ENCODE measurements around the gene HPX.

Gene HPX

GRCh38 chr11:6474806-6475500 is 34.2 kb upstream of the HPX start:
- Histone ChIP-seq H3K9ac (ENCODE audit: insufficient read length, low read depth) (no peak overlapping the region), H3K4me1 (ENCODE audit: insufficient read depth, insufficient read length) (peaks cover 5% of the 10 kb centered on the region), H3K27me3 (ENCODE audit: insufficient read depth, insufficient read length) (peaks cover 11% of the 10 kb centered on the region), H3K4me3 (ENCODE audit: insufficient read length, low read depth) (no peak overlapping the region), H3K9me3 (ENCODE audit: insufficient read depth, low read length) (no peaks in the 10 kb centered on the region), H3K36me3 (ENCODE audit: insufficient read depth, insufficient read length, low read length) (peaks cover 41% of the 10 kb centered on the region)
- DNase-seq (ENCODE audit: low read depth, low spot score), result peak; percentile 3
- TF ChIP-seq YY1 (IDR thresholded peaks at IDR 0.05; ENCODE audit: insufficient read depth, insufficient read length), result no peak
- TF ChIP-seq SUZ12 (IDR thresholded peaks at IDR 0.05; ENCODE audit: extremely low read depth, insufficient read depth, insufficient read length), result no peak
- no peak for TF ChIP-seq ZNF274 (IDR thresholded peaks at IDR 0.05; ENCODE audit: low read depth, low read length)

GRCh38 chr11:6474413-6474792 is 33.6 kb upstream of the HPX start:
- Histone ChIP-seq H3K4me3 (ENCODE audit: insufficient read length, low read depth) (peak overlapping the region; percentile 25), H3K9ac (ENCODE audit: insufficient read length, low read depth) (peak overlapping the region; percentile 69), H3K36me3 (ENCODE audit: insufficient read depth, insufficient read length, low read length) (peaks cover 36% of the 10 kb centered on the region), H3K27me3 (ENCODE audit: insufficient read depth, insufficient read length) (peaks cover 11% of the 10 kb centered on the region), H3K9me3 (ENCODE audit: insufficient read depth, low read length) (no peaks in the 10 kb centered on the region), H3K4me1 (ENCODE audit: insufficient read depth, insufficient read length) (peaks cover 5% of the 10 kb centered on the region)
- TF ChIP-seq ZNF274 (IDR thresholded peaks at IDR 0.05; ENCODE audit: low read depth, low read length) (no peak), YY1 (IDR thresholded peaks at IDR 0.05; ENCODE audit: insufficient read depth, insufficient read length) (no peak)
- DNase-seq (ENCODE audit: low read depth, low spot score), result no peak

- peak within 1 kb of the TSS; percentile 85 for H3K9ac ChIP-seq (ENCODE audit: insufficient read length, low read depth)
- DNase-seq (ENCODE audit: low read depth, low spot score), result peak; percentile 72
- peaks cover 11% of the 10 kb centered on the region for H3K27me3 ChIP-seq (ENCODE audit: insufficient read depth, insufficient read length)
- peaks cover 5% of the 10 kb centered on the region for H3K4me1 ChIP-seq (ENCODE audit: insufficient read depth, insufficient read length)
- H3K36me3 ChIP-seq (ENCODE audit: insufficient read depth, insufficient read length, low read length), result peaks cover 29% of the 10 kb centered on the region
- no peaks in the 10 kb centered on the region for H3K9me3 ChIP-seq (ENCODE audit: insufficient read depth, low read length)
- H3K4me3 ChIP-seq (ENCODE audit: insufficient read length, low read depth), result peak within 1 kb of the TSS; percentile 72
- TF ChIP-seq SUZ12 (IDR thresholded peaks at IDR 0.05; ENCODE audit: extremely low read depth, insufficient read depth, insufficient read length) (no peak), YY1 (IDR thresholded peaks at IDR 0.05; ENCODE audit: insufficient read depth, insufficient read length) (no peak), ZNF274 (IDR thresholded peaks at IDR 0.05; ENCODE audit: low read depth, low read length) (no peak)
These were observed 32.9 kb upstream of the HPX start, which contains the start of gene TRIM3 for GRCh38 chr11:6473451-6474412. Gene TRIM3, minus strand, starts transcription at chr11:6473941. Its CDS starts 8,246 bp downstream, at chr11:6465695.

DNA sequence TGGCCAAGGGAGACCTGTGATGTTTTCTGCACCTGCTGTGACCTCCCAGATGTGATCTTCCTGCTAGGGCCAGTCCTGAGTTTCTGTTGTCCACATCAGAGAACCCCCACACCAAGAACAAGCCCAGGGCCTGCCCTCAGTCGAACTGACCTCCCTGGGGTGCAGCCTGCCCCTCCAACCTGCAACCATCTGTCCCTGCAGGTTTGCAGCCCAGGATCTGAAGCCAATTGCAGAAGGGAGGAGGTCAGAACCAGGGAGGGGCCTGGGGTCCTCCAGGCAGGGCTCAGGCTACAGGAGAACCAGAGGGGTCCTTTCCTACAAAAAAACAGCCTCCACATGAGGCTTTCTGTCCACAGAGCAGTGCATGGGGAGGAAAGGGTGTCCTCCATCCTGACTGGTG is 32.1 kb upstream of the HPX start:
- H3K9me3 ChIP-seq (ENCODE audit: insufficient read depth, low read length), result no peaks in the 10 kb centered on the region
- H3K4me1 ChIP-seq (ENCODE audit: insufficient read depth, insufficient read length), result peaks cover 5% of the 10 kb centered on the region
- no peak for DNase-seq (ENCODE audit: low read depth, low spot score)
- H3K9ac ChIP-seq (ENCODE audit: insufficient read length, low read depth), result peak overlapping the region; percentile 58
- peak overlapping the region; percentile 9 for H3K4me3 ChIP-seq (ENCODE audit: insufficient read length, low read depth)
- no peak for TF ChIP-seq ZNF274 (IDR thresholded peaks at IDR 0.05; ENCODE audit: low read depth, low read length)
- no peak for TF ChIP-seq YY1 (IDR thresholded peaks at IDR 0.05; ENCODE audit: insufficient read depth, insufficient read length)
- no peak for TF ChIP-seq SUZ12 (IDR thresholded peaks at IDR 0.05; ENCODE audit: extremely low read depth, insufficient read depth, insufficient read length)
- H3K36me3 ChIP-seq (ENCODE audit: insufficient read depth, insufficient read length, low read length), result peaks cover 21% of the 10 kb centered on the region
- peaks cover 11% of the 10 kb centered on the region for H3K27me3 ChIP-seq (ENCODE audit: insufficient read depth, insufficient read length)

DNA sequence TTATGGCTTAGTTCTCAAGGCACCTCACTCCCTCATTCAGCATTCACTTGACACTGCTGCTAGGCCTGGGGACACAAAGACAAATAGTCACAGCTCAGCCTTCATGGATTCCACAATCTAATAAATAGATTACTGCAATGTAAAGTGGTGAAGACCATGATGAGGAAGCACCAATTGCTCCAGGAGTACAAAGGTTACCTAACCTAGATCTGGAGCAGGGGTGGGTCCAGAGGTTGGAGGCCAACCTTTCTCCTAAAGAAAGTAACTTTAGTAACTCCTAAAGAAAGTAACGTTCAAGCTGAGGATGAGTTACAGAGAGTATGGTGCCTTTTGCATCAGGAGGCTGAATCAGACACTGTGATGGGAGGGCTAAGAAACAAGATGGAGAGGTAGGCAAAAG is 28.8 kb upstream of the HPX start:
- Histone ChIP-seq H3K9ac (ENCODE audit: insufficient read length, low read depth) (no peak overlapping the region), H3K4me3 (ENCODE audit: insufficient read length, low read depth) (no peak overlapping the region)
- TF ChIP-seq YY1 (IDR thresholded peaks at IDR 0.05; ENCODE audit: insufficient read depth, insufficient read length) (no peak), SUZ12 (IDR thresholded peaks at IDR 0.05; ENCODE audit: extremely low read depth, insufficient read depth, insufficient read length) (no peak)

DNA sequence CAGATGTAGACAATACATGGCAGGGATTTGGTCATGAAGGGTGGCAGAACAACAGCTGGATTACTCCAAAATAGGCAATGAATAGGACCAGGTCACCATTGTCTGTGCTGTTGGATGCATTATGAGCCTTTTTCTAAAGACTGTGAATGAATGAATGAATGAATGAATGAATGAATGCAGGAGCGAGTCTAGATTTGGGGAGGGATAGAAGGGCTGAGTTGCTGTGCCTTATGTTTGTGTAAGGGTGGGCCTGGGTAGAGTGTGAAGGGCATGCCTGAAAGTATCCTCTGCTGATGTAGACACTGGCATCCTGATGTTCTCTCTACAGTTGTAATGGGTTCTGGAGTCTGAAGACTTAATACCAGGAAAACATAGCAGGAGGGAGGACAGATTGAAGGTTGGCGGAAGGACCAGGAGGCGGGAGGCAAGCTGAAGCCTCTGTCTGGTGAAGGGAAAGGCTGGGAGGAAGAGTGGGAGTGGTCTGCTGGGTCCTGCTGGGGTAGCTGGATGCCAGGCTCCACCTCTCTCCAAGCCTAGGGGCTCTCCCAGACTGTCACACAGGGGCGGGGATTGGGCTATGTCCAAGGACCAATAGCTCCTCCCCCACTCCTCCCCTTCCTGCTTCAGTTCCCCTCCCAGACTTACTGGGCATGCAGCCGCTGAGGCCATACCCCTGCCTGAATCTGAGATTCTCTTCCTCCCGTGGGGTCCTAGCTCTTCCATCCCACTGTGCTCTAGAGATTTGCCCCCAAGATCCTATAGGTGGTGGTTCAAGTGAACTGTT is 28.1 kb upstream of the HPX start:
- TF ChIP-seq YY1 (IDR thresholded peaks at IDR 0.05; ENCODE audit: insufficient read depth, insufficient read length) (no peak), SUZ12 (IDR thresholded peaks at IDR 0.05; ENCODE audit: extremely low read depth, insufficient read depth, insufficient read length) (no peak), ZNF274 (IDR thresholded peaks at IDR 0.05; ENCODE audit: low read depth, low read length) (no peak)
- Histone ChIP-seq H3K4me3 (ENCODE audit: insufficient read length, low read depth) (no peak overlapping the region), H3K4me1 (ENCODE audit: insufficient read depth, insufficient read length) (peaks cover 5% of the 10 kb centered on the region), H3K9me3 (ENCODE audit: insufficient read depth, low read length) (no peaks in the 10 kb centered on the region), H3K9ac (ENCODE audit: insufficient read length, low read depth) (no peak overlapping the region), H3K27me3 (ENCODE audit: insufficient read depth, insufficient read length) (peaks cover 11% of the 10 kb centered on the region), H3K36me3 (ENCODE audit: insufficient read depth, insufficient read length, low read length) (peaks cover 8% of the 10 kb centered on the region)
- DNase-seq (ENCODE audit: low read depth, low spot score), result peak; percentile 89

More for the DNA sequence above, 28.8 kb upstream of the HPX start:
- H3K27me3 ChIP-seq (ENCODE audit: insufficient read depth, insufficient read length), result peaks cover 11% of the 10 kb centered on the region
- H3K4me1 ChIP-seq (ENCODE audit: insufficient read depth, insufficient read length), result peaks cover 5% of the 10 kb centered on the region
- no peak for DNase-seq (ENCODE audit: low read depth, low spot score)
- no peaks in the 10 kb centered on the region for H3K9me3 ChIP-seq (ENCODE audit: insufficient read depth, low read length)
- H3K36me3 ChIP-seq (ENCODE audit: insufficient read depth, insufficient read length, low read length), result peaks cover 4% of the 10 kb centered on the region
